ENCODE measurements around the gene IRF2BP1. TPM values are rescaled to one million over a fixed set of nuclear protein-coding genes. Genes with fewer than 3 reads are reported as not detected.
"Not testable (repeated sequence)": the region's sequence is repeated elsewhere in the genome, so short reads cannot be mapped to it uniquely, and the experiment has no call there.

Gene IRF2BP1
- total and polyA plus RNA-seq, 12 donors: 3.8 to 57.0 (median 35.8) TPM

GRCh38 chr19:45899253-45899652, 13.3 kb upstream of the IRF2BP1 start:
- intact Hi-C loops (cut with DNase I): no loop called here
- no peak overlapping the region for H3K27ac ChIP-seq
- DNase-seq: no peak
- 93 to 95% (median 93%) methylated on average over 6 to 7 of the region's 7 CpGs for WGBS, 4 donors
- no peaks in the 10 kb centered on the region for H3K9me3 ChIP-seq (replicated peaks in 1 of 3)
- H3K27me3 ChIP-seq: no peaks in the 10 kb centered on the region
- TF ChIP-seq CTCF (IDR thresholded peaks at IDR 0.05) (no peak), POLR2A (IDR thresholded peaks at IDR 0.05) (no peak)
- H3K36me3 ChIP-seq (replicated peaks in 1 of 2): peaks cover 0 to 35% of the 10 kb centered on the region in 2 donors
- peaks cover 16 to 20% of the 10 kb centered on the region in 2 donors for H3K4me1 ChIP-seq (replicated peaks in 1 of 2)
- H3K4me3 ChIP-seq: no peak overlapping the region

GRCh38 chr19:45897261-45897812, 11.4 kb upstream of the IRF2BP1 start:
- Histone ChIP-seq H3K27me3 (no peaks in the 10 kb centered on the region), H3K4me3 (no peak overlapping the region), H3K36me3 (replicated peaks in 1 of 2) (peaks cover 0 to 36% of the 10 kb centered on the region in 2 donors), H3K27ac (no peak overlapping the region), H3K4me1 (replicated peaks in 1 of 2) (peaks cover 16 to 20% of the 10 kb centered on the region in 2 donors), H3K9me3 (replicated peaks in 1 of 3) (no peaks in the 10 kb centered on the region)
- 78 to 95% (median 92%) methylated on average over 5 to 8 of the region's 8 CpGs for WGBS, 4 donors
- intact Hi-C loops (cut with DNase I): no loop called here
- TF ChIP-seq POLR2A (IDR thresholded peaks at IDR 0.05): no peak
- TF ChIP-seq CTCF (IDR thresholded peaks at IDR 0.05): no peak
- DNase-seq: no peak

GRCh38 chr19:45895983-45896599, 10.2 kb upstream of the IRF2BP1 start:
- 94 to 96% (median 95%) methylated on average over 10 to 12 of the region's 12 CpGs for WGBS, 4 donors
- Histone ChIP-seq H3K4me1 (replicated peaks in 1 of 2) (peaks cover 10 to 15% of the 10 kb centered on the region in 2 donors), H3K36me3 (replicated peaks in 1 of 2) (peaks cover 0 to 36% of the 10 kb centered on the region in 2 donors)
- H3K27ac ChIP-seq; H3K9me3 ChIP-seq (replicated peaks in 1 of 3); DNase-seq; intact Hi-C loops (cut with DNase I); H3K4me3 ChIP-seq; H3K27me3 ChIP-seq: not testable (repeated sequence)

DNA sequence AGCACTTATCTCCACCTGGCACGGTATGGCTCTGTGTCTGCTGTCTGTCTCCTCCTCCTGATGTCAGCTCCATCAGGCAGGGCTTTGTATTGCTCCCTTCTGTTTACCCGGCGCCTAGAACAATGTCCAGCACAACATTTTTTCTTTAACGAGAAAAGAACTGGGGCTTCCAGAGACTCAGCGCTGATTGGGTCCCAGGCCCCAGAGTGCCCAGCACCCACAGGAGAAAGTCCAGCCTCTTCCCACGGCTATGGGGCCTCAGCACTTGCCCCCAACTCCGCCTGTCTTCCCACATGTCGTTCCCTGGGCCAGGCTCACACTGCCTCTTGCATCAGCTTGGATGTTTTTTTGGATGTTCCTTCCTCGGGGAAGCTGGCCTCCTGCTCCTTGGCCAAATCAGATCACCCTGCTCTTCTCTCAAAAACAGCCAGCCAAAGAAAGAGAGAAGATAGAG, 9.6 kb upstream of the IRF2BP1 start:
- 83 to 90% (median 88%) methylated on average over 9 of the region's 9 CpGs for WGBS, 4 donors
- intact Hi-C loops (cut with DNase I): no loop called here

More for the DNA sequence above, 9.6 kb upstream of the IRF2BP1 start:
- Histone ChIP-seq H3K9me3 (replicated peaks in 1 of 3) (no peaks in the 10 kb centered on the region), H3K27me3 (no peaks in the 10 kb centered on the region), H3K4me1 (replicated peaks in 1 of 2) (peaks cover 5 to 10% of the 10 kb centered on the region in 2 donors), H3K4me3 (no peak overlapping the region), H3K36me3 (replicated peaks in 1 of 2) (peaks cover 0 to 36% of the 10 kb centered on the region in 2 donors), H3K27ac (no peak overlapping the region)
- TF ChIP-seq CTCF (IDR thresholded peaks at IDR 0.05) (no peak), POLR2A (IDR thresholded peaks at IDR 0.05) (no peak)
- DNase-seq: no peak

All from adrenal gland (tissue), 12 donors.